DMS53 (cell line): ENCODE data around the gene SRCAP.
A peak's percentile ranks its signal among the peaks of the same experiment; 100 is the strongest.

ENCODE experiments used
- DNase-seq: peaks from one replicate; lab custom pipeline; 2025; lab: John Stamatoyannopoulos, UW

The SRCAP gene

DNA sequence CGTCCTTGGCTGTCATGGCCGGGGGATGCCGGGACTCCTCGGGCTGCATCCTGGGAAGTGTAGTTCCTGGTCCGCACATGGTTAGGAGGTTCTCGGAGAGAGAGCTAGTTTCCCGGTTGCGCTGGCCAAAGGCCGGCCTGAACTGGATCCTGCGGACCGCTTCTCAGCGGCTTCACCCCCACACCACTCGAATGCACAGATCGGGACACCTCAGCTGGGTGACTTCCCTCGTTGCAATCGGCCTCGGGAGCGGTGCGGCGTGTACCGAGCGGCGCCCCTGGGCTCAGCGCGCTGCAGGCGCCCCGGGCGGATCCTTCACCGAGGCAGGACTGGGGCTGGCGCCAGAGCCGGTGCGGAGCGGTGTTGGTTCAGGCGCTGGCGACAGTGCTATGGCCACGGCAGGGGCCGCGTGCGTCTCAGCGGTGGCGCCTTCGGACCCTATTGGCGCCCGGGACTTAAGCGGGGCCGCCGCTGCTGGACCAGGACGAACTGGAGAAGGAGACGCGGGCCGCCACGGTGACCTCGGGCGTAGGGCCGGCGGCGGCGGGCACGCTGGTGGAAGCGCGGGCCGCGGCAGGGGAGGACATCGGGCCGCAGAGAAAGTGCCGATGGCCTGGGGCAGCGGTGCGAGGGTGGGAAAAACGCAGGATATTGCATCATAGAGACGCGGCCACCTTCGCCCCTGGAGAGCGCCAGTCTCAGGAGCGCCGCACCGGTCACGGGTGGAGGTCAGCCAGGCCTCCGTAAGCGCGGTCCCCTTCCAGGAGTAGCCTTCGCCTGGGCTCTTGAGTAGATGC is 76.6 kb downstream of the SRCAP start:
- DNase-seq: peak; percentile 93

GRCh38 chr16:30777591-30778297 is 78.8 kb downstream of the SRCAP start:
- no peak for DNase-seq

DNA sequence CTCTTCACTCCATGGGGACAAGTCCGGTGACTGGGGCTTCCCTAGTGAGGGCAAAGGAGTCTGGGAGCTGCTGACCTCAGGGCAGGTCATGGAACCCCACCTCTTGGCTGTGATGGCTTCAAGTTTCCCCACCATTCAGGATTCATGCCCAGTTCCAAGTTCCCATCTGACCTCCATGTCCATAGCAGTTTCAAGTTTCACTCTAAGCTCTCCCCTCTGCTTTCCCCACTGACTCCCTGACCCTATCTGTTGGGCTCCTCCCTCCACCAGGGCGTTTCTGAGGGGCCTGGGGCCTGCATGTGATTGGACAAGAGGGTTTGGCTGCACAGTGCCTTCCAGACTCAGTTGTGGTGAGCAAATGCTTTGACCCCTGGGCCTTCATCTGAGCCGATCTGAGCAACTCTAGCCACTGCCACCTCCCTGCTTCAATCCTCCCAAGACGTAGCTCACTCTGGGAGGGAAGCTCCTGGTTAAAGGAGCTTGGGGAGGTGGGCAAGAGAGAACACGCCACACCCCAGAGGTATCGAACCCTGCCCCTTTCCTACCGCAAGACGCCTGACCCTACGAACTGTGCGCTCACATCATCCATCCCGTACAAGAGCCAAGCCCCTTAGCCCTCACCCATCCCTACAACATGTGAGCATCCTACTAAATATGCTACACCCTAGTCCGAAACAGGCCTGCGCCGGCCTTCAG is 79.7 kb downstream of the SRCAP start:
- no peak for DNase-seq

- DNase-seq: no peak
These were observed 80.6 kb downstream of the SRCAP start for GRCh38 chr16:30779596-30779995.

GRCh38 chr16:30780021-30780420 is 81.0 kb downstream of the SRCAP start:
- no peak for DNase-seq

- no peak for DNase-seq
These were observed 81.6 kb downstream of the SRCAP start for GRCh38 chr16:30780549-30780948.

GRCh38 chr16:30782486-30783279 is 83.7 kb downstream of the SRCAP start:
- no peak for DNase-seq

DNA sequence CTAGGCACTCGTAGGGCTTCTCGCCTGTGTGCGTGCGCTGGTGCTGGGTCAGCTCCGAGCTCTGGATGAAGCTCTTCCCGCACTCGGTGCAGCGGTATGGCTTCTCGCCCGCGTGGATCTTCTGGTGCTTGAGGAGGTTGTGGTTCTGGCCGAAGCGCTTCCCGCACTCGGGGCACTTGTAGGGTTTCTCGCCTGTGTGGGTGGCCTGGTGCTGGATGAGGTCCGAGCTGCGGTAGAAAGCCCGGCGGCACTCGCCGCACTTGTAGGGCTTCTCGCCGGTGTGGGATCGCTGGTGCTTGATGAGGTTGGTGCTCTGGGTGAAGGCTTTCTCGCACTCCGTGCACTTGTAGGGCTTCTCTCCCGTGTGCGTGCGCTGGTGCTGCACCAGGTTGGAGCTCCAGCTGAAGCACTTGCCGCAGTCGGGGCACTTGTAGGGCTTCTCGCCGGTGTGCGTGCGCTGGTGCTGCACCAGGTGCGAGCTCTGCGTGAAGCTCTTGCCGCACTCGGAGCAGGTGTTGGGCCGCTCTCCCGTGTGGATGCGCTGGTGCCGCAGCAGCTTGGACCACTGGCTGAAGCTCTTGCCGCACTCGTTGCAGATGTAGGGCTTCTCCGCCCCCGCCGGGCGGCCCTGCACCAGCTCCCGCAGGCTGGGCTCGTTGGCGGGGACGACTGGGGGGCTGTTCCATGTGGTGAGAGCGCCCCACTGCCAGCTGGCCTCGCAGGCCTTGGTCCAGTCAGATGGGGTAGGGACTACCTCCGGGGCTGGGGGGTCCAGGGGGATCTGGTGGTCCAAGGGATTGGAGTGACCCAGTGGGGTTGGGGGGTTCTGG is 84.5 kb downstream of the SRCAP start:
- no peak for DNase-seq

- DNase-seq: no peak
These were observed 85.2 kb downstream of the SRCAP start for GRCh38 chr16:30784215-30784614.

- DNase-seq: no peak
These were observed 86.4 kb downstream of the SRCAP start for GRCh38 chr16:30785126-30786106.

DNA sequence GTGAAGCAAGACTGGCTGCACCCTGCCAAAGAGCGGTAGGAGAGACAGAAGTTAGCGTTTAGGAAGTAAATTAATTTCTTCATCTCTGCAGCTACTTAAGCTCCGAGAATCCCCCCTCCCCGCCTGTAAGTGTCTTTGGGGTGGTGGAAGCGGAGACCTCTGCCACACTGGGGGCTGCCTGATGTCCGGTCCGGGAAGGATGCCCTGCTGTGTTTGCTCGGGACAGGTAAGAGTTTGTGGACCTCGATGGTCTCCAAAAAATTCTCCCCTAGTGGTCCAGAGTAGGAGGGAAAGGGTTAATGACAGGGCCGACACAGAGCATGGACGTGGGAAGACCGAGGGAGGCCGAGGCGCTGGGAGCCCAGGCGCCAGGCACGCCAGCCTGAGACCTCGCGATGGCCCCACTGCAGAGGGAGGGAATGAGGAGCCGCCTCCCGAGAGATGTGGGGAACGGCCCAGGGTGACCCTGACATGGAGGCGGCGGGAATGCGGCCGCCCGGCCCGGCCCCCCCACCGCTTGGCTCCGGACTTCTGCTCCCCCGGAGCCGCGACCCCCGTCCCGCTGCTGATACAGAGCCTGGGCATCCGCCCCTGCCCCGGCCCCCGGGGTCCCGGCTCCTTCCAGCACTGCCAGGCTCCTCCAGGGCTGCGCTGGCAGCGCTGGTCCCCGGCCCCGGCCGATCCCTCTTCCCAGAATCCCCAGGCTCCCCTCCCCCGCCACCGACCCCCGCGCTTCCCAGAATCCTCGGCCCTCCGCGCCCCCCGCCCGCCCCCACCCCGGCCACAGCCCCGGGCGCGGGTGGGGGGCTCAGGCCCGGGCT is 87.4 kb downstream of the SRCAP start:
- DNase-seq: peak; percentile 71

GRCh38 chr16:30786936-30787612 is 88.1 kb downstream of the SRCAP start, which contains the start of gene ZNF629:
TSS of gene ZNF629 (minus strand) at chr16:30787205. CDS start at chr16:30784482, 2,723 bp downstream.
- peak; percentile 75 for DNase-seq

- DNase-seq: no peak
These were observed 88.8 kb downstream of the SRCAP start for GRCh38 chr16:30787613-30788378.
